D721Med (cell line): ENCODE results near the gene DTX4.

Source experiments
- DNase-seq: peaks from one replicate; pipeline ENCODE4 v3.0.0; 2011; ENCODE audit warnings: low spot score; ENCODE audit not compliant: insufficient read length
- FAIRE-seq: peaks from 2 replicates; lab custom pipeline; 2011; peaks lifted over from hg19 to GRCh38; lab: Jason Lieb, UNC
- TF ChIP-seq, protein P1 (sequence below): IDR thresholded peaks from 2 replicates; pipeline ENCODE4 v1.5.1; 2012; ENCODE audit warnings: mild to moderate bottlenecking, control low read depth; ENCODE audit not compliant: insufficient read depth; ENCODE audit errors: missing control alignments

DTX4 gene

DNA sequence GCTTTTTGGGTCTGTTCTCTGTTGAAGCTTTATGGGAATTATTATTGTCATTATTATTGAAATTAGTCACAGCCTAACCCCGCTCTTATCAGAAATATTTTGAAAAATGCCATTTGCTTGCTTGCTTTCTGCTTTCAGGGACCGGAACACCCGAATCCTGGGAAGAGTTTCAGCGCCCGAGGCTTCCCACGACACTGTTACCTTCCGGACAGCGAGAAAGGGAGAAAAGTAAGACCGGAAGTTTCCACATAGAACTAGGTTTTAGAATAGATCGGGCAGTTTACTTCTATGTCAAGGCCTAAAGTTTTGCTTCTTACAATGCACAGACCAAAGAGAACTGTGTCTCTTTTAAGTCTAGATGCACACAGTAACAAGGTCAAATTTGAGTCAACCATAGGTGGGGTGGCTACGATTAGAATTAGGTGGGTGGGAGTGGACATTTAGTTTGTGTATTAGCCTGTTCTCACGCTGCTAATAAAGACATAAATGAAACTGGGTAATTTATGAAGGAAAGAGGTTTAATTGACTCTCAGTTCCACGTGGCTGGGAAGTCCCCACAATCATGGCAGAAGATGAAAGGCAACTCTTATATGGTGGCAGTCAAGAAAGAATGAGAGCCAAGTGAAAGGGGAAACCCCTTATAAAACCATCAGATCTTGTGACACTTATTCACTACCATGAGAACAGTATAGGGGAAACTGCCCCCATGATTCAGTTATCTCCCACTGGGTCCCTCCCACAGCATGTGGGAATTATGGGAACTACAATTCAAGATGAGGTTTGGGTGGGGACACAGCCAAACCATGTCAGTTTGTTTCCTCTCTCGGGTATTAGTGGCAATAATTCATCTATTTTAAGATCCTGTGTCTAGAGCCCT is 27.9 kb downstream of the DTX4 start:
- FAIRE-seq (no peak), DNase-seq (no peak)
- TF ChIP-seq, protein P1, sequence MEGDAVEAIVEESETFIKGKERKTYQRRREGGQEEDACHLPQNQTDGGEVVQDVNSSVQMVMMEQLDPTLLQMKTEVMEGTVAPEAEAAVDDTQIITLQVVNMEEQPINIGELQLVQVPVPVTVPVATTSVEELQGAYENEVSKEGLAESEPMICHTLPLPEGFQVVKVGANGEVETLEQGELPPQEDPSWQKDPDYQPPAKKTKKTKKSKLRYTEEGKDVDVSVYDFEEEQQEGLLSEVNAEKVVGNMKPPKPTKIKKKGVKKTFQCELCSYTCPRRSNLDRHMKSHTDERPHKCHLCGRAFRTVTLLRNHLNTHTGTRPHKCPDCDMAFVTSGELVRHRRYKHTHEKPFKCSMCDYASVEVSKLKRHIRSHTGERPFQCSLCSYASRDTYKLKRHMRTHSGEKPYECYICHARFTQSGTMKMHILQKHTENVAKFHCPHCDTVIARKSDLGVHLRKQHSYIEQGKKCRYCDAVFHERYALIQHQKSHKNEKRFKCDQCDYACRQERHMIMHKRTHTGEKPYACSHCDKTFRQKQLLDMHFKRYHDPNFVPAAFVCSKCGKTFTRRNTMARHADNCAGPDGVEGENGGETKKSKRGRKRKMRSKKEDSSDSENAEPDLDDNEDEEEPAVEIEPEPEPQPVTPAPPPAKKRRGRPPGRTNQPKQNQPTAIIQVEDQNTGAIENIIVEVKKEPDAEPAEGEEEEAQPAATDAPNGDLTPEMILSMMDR: no peak

DNA sequence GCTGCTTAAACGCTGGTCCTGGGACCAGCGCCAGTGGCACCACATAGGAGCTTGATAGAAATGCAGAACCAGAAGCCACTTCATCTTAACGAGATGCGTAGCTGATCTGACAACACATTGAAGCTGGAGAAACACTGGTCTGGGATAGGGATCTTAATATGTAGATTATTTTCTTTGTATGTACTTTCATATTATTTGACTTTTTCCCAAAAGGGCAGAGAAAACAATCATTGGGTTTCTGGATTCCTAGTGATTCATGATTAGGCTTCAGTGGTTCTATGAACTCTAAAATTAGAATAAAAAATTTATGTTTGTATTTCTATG is 28.5 kb downstream of the DTX4 start:
- DNase-seq (no peak), FAIRE-seq (no peak)
- TF ChIP-seq, protein P1: no peak

DNA sequence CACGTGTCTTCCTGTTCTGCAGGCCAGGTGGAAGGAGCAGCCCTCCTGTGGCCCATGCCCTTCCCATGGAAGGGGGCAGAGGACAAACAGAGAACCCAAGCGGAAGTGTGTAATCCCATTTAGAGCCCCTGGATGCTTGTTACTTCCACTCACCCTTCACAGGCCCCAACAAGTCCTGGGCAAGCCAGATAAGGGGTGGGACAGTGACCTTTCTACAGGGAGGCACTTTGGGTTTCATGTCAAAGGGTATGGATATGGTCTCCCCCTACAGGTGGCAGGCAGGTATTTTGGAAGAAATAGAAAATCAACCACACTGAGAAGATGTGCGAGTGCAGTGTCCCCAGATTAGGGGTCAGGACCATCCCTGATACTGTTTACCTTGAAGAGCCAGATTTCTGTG is 29.4 kb downstream of the DTX4 start:
- DNase-seq (no peak), FAIRE-seq (no peak)
- TF ChIP-seq, protein P1: no peak

DNA sequence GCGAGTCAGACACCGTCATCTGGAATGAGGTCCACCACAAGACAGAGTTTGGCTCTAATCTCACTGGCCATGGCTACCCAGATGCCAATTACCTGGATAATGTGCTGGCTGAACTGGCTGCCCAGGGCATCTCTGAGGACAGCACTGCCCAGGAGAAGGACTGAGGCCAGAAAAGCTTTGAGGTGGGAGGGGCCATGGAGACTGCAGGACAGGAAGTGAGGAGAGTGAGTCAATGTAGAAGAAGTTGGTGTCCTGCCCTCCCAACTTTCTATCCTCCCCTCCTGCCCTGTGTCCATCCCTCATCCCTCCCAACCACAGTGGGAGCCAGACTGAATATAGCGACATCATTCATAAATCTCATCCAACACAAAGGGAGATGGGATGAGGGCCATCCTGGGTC is 32.8 kb downstream of the DTX4 start:
- DNase-seq: no peak
- TF ChIP-seq, protein P1: no peak
- FAIRE-seq: no peak

DNA sequence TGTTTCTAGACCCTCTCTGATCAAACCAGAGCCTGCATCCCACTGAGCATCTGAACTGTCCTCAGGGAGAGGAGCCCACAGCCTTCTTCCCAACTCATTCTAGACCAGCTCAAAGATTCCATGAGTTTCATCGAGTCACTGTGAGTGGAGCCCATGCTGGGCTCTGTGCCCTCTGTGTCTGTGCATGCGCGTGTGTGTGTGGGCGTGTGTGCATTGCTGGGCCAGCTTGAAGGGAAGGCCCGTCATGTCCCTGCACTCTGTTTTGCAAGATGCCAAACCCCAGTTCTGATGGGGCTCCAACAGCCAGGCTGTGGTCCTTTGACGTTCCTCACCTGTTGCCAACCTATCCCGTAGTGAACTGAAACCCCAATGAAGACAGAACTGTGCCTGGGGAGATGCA is 33.7 kb downstream of the DTX4 start:
- FAIRE-seq (no peak), DNase-seq (no peak)
- TF ChIP-seq, protein P1: no peak

DNA sequence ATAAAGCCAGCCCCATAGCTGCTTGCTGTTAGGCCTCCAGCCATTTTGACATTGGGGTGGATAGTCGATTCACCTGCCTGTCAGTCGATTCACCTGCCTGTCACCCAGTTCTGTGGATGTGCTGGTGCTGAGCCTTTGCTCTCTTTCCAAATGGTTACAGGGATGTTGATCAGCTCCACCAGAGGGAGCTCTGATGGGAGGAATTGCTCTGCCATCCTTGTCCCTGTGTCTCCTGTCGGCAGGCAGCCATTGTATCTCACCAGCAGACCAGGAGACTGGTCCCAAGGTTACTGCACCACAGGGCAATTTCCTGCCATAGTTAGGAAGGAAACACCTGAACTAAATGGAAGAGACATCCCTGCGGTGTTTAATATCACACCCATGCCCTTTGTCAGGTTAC is 34.7 kb downstream of the DTX4 start:
- DNase-seq: no peak
- TF ChIP-seq, protein P1: peak; percentile 41
- no peak for FAIRE-seq

DNA sequence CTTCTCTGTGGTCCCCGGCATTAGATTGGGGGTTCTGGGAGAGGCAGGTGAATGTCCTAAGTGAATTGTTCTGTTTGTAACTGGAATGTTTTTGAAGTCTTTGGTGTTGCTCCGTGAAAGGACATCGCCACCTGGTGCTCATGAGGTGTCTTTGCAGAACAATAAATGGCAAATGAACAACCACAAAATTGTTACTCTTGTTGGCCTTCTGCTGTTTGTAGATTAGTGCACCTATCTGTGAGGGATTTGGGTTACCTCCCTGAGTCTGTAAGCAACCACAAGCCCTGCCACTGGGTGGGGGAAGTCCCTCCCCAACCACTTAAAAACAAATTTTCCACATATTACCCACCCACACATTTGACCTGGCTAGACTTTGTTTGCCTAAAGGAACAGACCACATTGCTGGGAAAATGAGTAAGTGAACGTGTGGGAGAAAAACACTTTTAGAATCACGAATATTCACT is 36.1 kb downstream of the DTX4 start:
- no peak for DNase-seq
- TF ChIP-seq, protein P1: peak; percentile 72
- FAIRE-seq: no peak
